Mucosa of rectum (tissue), 2 donors: Measurements from ENCODE around the gene ASB2.
A peak's percentile ranks its signal among the peaks of the same experiment; 100 is the strongest.

Experiments
- H3K27ac ChIP-seq, 2 donors: one replicate each; pipeline ENCODE4 v1.7.0; 2013; ENCODE audit warnings: inconsistent platforms in 2 of 2, low read depth in 2 of 2, low read length in 2 of 2
- H3K27me3 ChIP-seq, 2 donors: one replicate each; pipeline ENCODE4 v1.7.0; 2013; ENCODE audit warnings: low read length in 2 of 2; ENCODE audit not compliant: control insufficient read depth in 2 of 2, insufficient read depth in 2 of 2
- H3K36me3 ChIP-seq, 2 donors: one replicate each; pipeline ENCODE4 v1.7.0; 2013; ENCODE audit warnings: low read length in 2 of 2; ENCODE audit not compliant: control insufficient read depth in 2 of 2, insufficient read depth in 2 of 2
- H3K4me1 ChIP-seq, 2 donors: one replicate each; pipeline ENCODE4 v1.7.0; 2013; ENCODE audit warnings: low read length in 2 of 2, mild to moderate bottlenecking in 1 of 2; ENCODE audit not compliant: control insufficient read depth in 2 of 2, insufficient read depth in 2 of 2
- H3K4me3 ChIP-seq, 2 donors: one replicate each; pipeline ENCODE4 v1.7.0; 2013; ENCODE audit warnings: low read length in 2 of 2
- H3K9ac ChIP-seq, 2 donors: one replicate each; pipeline ENCODE4 v1.7.0; 2013; ENCODE audit warnings: low read length in 2 of 2, low read depth in 1 of 2, mild to moderate bottlenecking in 1 of 2
- H3K9me3 ChIP-seq, 2 donors: one replicate each; pipeline ENCODE4 v1.7.0; 2013; ENCODE audit warnings: low read length in 2 of 2; ENCODE audit not compliant: control insufficient read depth in 2 of 2
- donor health status: healthy.
- donor health status: Normal muscosa, but diverticular disease.

Gene ASB2

GRCh38 chr14:93964281-93964680 is 12.1 kb downstream of the ASB2 start:
- Histone ChIP-seq H3K9me3 (no peaks in the 10 kb centered on the region), H3K27me3 (no peaks in the 10 kb centered on the region), H3K4me3 (no peak overlapping the region), H3K9ac (no peak overlapping the region), H3K4me1 (peaks cover 3 to 37% of the 10 kb centered on the region in 2 donors), H3K36me3 (no peaks in the 10 kb centered on the region), H3K27ac (peak overlapping the region; percentile 2 to 75)

- no peaks in the 10 kb centered on the region for H3K9me3 ChIP-seq
- no peaks in the 10 kb centered on the region for H3K27me3 ChIP-seq
- no peak overlapping the region for H3K9ac ChIP-seq
- H3K4me3 ChIP-seq: no peak overlapping the region
- H3K36me3 ChIP-seq: no peaks in the 10 kb centered on the region
- H3K27ac ChIP-seq: peak overlapping the region; percentile 2 to 75
- H3K4me1 ChIP-seq: peaks cover 7 to 40% of the 10 kb centered on the region in 2 donors
These were observed 12.7 kb downstream of the ASB2 start for GRCh38 chr14:93963692-93964091.

GRCh38 chr14:93962701-93963601 is 13.4 kb downstream of the ASB2 start:
- H3K27ac ChIP-seq: peak overlapping the region; percentile 69 to 75
- H3K9me3 ChIP-seq: no peaks in the 10 kb centered on the region
- peaks cover 9 to 41% of the 10 kb centered on the region in 2 donors for H3K4me1 ChIP-seq
- H3K27me3 ChIP-seq: no peaks in the 10 kb centered on the region
- H3K36me3 ChIP-seq: no peaks in the 10 kb centered on the region
- no peak overlapping the region for H3K4me3 ChIP-seq
- no peak overlapping the region for H3K9ac ChIP-seq

- H3K27me3 ChIP-seq: no peaks in the 10 kb centered on the region
- no peaks in the 10 kb centered on the region for H3K9me3 ChIP-seq
- peaks cover 16 to 40% of the 10 kb centered on the region in 2 donors for H3K4me1 ChIP-seq
- H3K36me3 ChIP-seq: no peaks in the 10 kb centered on the region
- peak overlapping the region in 1 of 2 donors; percentile 52 for H3K27ac ChIP-seq
- H3K9ac ChIP-seq: no peak overlapping the region
- H3K4me3 ChIP-seq: no peak overlapping the region
These were observed 14.8 kb downstream of the ASB2 start for GRCh38 chr14:93961620-93962019.

- Histone ChIP-seq H3K4me1 (peaks cover 16 to 40% of the 10 kb centered on the region in 2 donors), H3K36me3 (no peaks in the 10 kb centered on the region), H3K4me3 (no peak overlapping the region), H3K9me3 (no peaks in the 10 kb centered on the region), H3K9ac (no peak overlapping the region), H3K27ac (peak overlapping the region in 1 of 2 donors; percentile 52), H3K27me3 (no peaks in the 10 kb centered on the region)
These were observed 15.5 kb downstream of the ASB2 start for GRCh38 chr14:93960774-93961438.

- no peaks in the 10 kb centered on the region for H3K27me3 ChIP-seq
- no peak overlapping the region for H3K9ac ChIP-seq
- H3K9me3 ChIP-seq: no peaks in the 10 kb centered on the region
- H3K36me3 ChIP-seq: no peaks in the 10 kb centered on the region
- H3K4me1 ChIP-seq: peaks cover 16 to 40% of the 10 kb centered on the region in 2 donors
- H3K4me3 ChIP-seq: no peak overlapping the region
- peak overlapping the region; percentile 30 to 83 for H3K27ac ChIP-seq
These were observed 16.3 kb downstream of the ASB2 start for GRCh38 chr14:93960108-93960475.

GRCh38 chr14:93959239-93960107 is 16.9 kb downstream of the ASB2 start:
- Histone ChIP-seq H3K27me3 (no peaks in the 10 kb centered on the region), H3K4me1 (peaks cover 16 to 38% of the 10 kb centered on the region in 2 donors), H3K4me3 (peak overlapping the region in 1 of 2 donors; percentile 20), H3K9me3 (no peaks in the 10 kb centered on the region), H3K36me3 (no peaks in the 10 kb centered on the region), H3K9ac (peak overlapping the region in 1 of 2 donors; percentile 24), H3K27ac (peak overlapping the region; percentile 30 to 83)

- H3K4me1 ChIP-seq: peaks cover 16 to 30% of the 10 kb centered on the region in 2 donors
- no peaks in the 10 kb centered on the region for H3K9me3 ChIP-seq
- peak overlapping the region in 1 of 2 donors; percentile 24 for H3K9ac ChIP-seq
- no peaks in the 10 kb centered on the region for H3K27me3 ChIP-seq
- H3K27ac ChIP-seq: peak overlapping the region in 1 of 2 donors; percentile 83
- H3K4me3 ChIP-seq: peak overlapping the region in 1 of 2 donors; percentile 20
- H3K36me3 ChIP-seq: no peaks in the 10 kb centered on the region
These were observed 17.7 kb downstream of the ASB2 start for GRCh38 chr14:93958567-93959238.

GRCh38 chr14:93957751-93958566 is 18.4 kb downstream of the ASB2 start:
- H3K27ac ChIP-seq: peak overlapping the region in 1 of 2 donors; percentile 88
- peaks cover 0 to 3% of the 10 kb centered on the region in 2 donors for H3K36me3 ChIP-seq
- no peak overlapping the region for H3K9ac ChIP-seq
- no peak overlapping the region for H3K4me3 ChIP-seq
- no peaks in the 10 kb centered on the region for H3K27me3 ChIP-seq
- peaks cover 16 to 32% of the 10 kb centered on the region in 2 donors for H3K4me1 ChIP-seq
- no peaks in the 10 kb centered on the region for H3K9me3 ChIP-seq
